Dedifferentiated amniotic fluid mesenchymal stem cell (primary cell): Measurements from ENCODE around the gene CCDC126.
"Not testable (repeated sequence)": the region's sequence is repeated elsewhere in the genome, so short reads cannot be mapped to it uniquely, and the experiment has no call there.

Experiments used
- DNase-seq: peaks from one replicate; pipeline ENCODE4 v3.0.0-alpha.2; 2016; ENCODE audit errors: extremely low spot score

Gene CCDC126

GRCh38 chr7:23628370-23628769 is 31.2 kb downstream of the CCDC126 start:
- no peak for DNase-seq

GRCh38 chr7:23633417-23633816 is 36.2 kb downstream of the CCDC126 start:
- no peak for DNase-seq

DNA sequence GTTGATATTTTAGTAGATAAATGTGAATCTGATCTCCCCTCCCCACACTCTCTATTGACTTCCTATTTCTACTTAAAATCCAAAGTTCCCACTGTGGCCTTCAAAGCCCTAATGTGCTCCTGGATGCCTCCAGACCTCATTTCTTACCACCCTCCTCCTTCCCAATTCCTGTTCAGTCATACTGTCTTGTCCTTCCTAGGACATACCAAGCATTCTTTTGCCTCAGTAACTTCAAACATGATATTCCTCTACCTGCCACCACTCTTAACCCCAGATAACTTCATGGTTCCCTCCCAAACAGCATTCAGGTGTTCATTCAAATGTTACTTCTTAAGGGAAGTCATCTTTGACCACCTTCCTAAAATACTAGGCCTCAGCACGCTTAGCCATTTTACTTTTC is 48.6 kb downstream of the CCDC126 start:
- no peak for DNase-seq

- DNase-seq, result no peak
Measured at GRCh38 chr7:23653942-23654341, 56.8 kb downstream of the CCDC126 start.

DNA sequence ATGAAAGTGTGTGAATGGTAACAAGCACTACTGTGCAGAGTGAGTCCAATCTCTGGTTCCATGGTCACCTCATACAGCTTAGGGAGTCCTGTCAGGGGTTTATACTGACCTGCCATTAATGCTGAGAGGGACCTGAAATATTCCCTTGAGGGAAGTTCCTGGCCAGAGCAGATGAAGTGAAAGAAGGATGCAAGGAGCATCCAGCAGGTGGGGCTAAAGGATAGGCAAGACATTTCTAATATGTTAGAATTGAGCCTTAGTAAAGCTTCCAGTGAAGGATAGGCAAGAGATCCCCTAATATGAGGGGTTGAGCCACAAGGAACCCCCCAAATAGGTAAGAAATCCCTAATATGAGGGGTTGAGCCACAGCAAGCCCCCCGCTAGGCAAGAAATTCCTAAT is 57.3 kb downstream of the CCDC126 start:
- no peak for DNase-seq

DNA sequence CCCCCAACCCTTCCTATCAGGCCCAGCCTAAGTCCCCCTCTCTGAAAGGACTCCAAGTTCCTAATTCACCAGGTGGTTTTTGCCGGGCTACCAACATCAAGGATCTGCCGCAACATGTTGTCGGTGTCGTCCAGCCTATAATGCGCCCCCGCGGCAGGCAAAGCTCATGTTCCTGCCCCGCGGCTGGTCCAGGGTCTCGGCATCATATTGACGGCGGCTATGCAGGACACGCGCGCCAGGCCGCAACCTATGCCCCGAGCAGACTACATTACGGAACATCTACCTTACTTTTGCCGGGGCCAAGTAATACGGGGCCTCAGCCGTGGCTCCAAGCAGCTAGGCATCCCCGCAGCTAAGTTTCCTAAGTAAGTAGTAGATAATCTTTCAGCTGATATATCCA is 58.3 kb downstream of the CCDC126 start:
- DNase-seq, result no peak

DNA sequence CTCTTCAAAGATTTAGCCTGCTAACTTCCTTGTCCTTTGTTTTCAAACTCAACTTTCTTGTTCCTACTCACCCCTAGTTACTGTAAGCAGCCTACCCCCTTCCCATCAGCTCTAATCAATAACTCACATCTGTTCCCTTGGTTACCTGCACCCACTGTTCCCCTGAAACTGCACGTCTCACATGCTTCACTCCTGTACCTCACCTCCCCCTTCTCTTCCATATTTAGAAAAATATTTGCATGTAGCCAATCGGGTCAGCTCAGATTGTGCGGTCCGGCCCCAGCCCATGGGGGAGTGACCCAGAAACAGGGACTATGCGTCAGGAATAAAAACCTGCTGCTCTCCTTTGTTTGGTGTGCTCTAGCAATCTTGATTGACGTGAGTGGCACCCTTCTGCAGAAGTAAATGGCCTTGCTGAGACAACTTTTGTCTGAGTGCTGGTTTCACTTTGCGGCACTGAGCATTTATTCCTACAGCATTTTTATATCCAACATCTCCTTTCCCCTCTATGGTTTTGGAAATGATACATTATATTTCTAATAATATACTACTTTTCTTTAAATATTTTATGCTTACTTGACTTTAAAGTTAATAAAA is 61.7 kb downstream of the CCDC126 start:
- no peak for DNase-seq

DNA sequence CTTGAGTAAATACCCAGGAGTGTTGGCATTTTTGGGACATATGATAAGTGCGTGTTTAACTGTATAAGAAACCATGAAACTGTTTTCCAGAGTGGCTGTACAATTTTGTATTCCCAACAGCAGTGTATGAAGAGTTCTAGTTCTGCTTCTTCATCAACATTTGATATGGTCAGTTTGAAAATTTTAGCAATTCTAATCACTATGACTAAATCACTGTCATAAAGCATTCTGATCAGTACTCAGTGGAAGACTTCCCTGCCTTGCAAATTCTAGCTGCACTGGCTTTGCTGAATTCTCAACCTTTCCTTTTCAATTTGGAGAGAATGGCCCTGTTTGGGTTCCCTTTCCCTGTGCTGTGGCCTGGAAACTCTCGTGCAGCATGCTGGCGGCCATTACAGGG is 64.2 kb downstream of the CCDC126 start:
- no peak for DNase-seq

DNA sequence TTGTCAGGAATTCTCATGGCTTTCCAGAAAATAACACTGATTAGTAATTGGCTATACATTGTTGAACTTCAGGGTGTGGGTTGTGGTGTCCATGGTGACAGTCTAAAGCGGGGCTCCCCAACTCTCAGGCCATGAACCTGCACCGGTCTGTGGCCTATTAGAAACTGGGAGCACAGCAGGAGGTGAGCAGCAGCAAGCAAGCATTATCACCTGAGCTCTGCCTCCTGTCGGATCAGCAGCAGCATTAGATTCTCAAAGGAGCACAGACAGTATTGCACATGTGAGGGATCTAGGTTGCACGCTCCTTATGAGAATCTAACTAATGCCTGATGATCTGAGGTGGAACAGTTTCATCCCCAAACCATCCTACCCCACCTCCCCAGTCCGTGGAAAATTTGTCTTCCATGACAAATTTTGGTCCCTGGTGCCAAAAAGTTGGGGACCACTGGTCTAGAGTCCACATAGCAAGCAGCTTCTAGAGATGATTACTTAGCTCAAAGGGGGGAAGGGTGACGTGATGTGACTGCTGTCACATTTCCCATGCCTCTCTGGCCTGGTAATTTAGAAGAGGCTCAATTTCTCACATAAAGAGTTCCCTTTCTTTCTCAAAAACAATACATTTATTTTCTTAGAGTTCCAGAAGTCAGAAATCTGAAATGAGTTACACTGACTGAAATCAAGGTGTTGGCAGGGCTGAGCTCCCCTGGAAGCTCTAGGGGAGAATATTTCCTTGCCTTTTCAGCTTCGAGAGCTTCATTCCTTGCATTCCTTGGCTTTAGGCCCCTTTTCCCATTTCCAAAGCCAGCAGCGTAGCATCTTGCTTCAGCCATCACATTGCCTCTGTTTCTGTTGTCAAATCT is 65.2 kb downstream of the CCDC126 start:
- DNase-seq, result no peak

GRCh38 chr7:23662984-23663313 is 65.8 kb downstream of the CCDC126 start:
- no peak for DNase-seq

DNA sequence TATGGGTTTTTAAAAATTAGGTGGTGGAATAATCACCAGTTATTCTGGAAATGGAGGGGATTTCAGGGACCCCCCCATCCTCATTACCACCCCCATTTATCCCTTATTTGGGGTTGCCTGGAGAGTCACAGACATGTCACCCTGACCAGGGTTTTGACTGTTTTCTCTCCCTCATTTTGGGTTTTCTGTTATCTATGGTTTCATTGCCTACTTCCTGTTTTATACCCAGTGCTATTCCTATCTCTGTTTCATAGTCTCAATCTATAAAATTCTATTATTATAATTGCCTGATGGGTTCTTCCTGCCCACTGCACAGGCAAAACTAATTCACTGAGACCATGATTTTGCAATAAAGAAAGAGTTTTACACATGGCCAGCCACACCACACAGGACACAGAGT is 66.9 kb downstream of the CCDC126 start:
- DNase-seq, result no peak

- no peak for DNase-seq
Measured at GRCh38 chr7:23672033-23672432, 74.9 kb downstream of the CCDC126 start.

DNA sequence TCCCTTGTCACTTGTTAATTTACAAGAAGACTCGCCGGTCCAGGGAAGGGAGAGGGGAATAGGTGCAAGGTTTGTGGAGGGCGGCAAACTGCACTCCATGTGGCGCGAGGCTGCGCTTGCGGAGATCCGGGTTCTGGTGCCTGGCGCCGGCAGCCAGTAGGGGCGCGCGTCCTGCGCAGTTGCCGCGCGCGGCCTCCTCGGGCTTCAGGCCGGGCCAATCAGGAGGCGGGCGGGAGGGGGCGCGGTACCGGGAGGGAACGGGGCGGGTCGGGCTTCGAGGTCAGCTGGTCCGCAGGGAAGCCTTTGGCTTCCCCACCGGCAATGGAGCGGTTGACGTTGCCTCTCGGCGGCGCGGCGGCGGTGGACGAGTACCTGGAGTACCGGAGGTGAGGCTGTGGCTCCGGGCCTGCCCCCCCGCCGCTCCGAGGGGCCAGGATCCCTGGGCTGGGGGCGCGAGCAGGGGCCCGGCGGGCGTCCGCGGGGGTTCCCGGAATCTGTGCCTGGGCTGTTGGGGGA is 82.8 kb downstream of the CCDC126 start, which contains the start of gene FAM221A:
FAM221A (plus strand) TSS at position 302 of the 516 bp plus-strand sequence; CDS start at position 322, 20 bp downstream.
- DNase-seq, result peak; percentile 36

DNA sequence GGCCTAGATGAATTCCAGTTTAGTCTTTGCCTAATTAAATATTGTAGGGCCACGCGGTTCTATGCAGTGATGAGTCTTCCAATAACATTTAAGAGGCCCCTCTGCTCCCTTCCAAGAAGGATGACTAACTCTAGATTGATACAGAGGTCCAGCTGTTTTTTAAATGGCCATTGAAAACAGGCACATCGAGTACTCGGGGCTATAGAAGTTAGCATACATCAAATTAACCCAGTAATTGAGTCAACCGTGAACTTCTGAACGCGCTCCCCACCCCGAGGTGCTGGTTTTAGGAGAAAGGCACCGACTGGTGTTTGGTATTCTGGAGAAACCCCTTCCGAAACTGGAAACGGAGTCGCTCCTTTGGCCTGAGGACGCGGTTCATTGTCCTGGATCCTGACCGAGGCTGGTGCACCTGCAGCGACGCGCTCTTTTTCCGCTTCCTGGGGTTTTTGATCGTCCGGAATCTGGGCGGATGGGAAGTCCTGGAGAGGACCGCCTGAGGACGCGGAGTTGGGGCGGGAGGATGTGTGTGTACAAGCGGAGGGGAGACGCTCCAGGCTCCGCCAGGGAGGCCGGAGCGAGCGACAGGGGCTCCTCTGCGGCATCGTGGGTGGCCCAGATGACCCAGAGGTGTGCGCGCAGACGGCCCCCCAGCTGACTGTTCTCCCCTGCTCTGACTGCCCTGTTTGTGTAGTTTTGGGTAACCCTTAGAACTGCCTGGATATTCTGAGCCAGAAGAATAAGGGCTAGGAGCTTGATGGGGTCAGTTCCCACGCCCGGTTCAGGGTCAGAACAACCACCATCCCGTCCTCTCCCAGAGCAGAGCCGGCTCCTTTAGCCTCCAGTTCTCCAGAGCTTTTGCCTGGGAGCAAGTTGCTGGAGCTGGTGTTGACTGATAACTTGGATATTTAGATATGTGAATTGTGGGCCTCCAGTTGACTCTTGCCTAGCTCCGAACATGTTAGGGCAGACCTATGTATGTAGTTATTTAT is 83.5 kb downstream of the CCDC126 start:
- no peak for DNase-seq

GRCh38 chr7:23684041-23684440 is 86.9 kb downstream of the CCDC126 start:
- not testable (repeated sequence) for DNase-seq

DNA sequence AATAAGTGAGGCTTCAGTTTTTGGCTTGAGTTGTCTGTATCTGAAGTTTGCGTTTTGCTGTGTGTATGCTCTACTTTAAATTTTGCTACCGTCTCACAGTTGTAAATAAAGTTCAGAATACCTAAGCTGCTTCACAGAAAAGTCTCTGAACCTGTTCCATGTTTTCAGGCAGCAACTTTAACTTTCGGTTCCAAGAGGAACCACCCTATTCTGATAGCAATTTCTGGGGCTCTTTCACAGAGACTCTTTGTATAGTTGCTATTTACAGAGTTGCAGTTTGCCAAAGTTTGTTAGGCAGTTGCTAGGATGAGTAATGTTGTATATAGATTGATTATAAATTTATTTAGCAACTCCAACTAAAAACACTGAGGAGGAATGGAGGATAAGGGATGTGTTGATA is 88.5 kb downstream of the CCDC126 start:
- no peak for DNase-seq

DNA sequence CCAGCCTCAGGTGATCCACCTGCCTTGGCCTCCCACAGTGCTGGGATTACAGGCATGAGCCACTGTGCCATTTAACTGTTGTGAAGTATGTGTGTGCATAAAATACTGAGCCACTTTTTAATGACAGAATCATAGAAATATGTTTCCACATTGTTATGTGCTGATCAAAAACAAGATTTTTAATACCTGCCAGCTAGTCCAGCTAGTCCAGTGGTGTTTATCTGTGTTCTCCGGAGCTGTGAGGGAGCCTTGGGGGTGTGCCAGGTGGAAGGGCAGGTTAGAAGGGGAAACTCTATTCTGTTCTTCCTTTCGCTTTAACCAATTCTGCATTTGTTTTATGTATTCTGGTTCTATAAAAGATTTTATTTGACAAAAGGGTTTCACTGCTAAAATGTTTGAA is 89.8 kb downstream of the CCDC126 start:
- DNase-seq, result no peak

DNA sequence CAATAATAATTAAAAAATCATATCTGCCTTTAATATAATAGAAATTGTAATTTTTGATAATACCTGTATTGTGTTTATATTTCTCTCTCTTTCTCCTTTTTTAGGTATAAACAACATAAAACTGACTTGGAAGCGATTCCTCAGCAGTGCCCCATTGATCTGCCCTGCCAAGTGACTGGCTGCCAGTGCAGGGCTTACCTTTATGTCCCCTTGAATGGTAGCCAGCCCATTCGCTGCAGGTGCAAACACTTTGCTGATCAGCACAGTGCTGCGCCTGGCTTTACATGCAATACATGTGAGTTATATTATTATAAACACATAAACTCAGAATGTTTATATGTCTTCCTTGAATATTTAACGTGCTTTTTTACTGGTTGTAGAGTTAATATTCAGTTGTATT is 92.0 kb downstream of the CCDC126 start:
- DNase-seq, result no peak

DNA sequence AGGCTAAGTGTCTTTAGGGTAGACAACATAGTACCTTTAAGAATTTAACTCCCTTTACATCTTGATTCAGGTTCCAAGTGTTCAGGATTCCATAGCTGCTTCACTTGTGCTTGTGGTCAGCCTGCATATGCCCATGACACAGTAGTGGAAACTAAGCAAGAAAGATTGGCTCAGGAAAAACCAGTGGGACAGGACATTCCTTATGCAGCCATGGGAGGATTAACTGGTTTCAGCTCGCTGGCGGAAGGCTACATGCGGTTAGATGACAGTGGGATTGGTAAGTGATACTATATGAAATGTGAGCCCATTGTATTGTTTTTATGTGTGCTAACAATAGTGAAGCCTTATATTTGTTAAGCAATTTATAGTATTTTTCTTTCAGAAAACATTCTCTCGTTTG is 94.1 kb downstream of the CCDC126 start:
- peak; percentile 32 for DNase-seq

DNA sequence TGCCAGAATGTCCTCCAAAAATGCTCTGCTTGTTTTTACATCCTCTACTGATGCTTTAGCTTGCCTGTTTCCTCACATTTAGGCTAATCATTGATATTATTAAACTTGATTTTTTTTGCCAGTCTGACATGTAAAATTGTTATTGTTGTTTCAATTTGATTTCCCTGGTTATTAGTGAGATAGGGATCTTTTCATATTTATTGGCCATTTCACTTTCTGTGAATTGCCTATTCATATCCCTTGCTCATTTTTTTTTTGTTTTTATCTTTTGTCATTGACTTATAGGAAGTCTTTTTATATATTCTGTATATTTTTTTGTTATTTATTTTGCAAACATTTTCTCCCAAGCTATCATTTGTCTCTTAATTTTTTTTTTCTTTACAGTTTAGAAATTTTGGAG is 96.0 kb downstream of the CCDC126 start:
- no peak for DNase-seq
